GM21717 (cell line): Measurements from ENCODE around the gene GALNT17.
"Not testable (repeated sequence)": the region's sequence is repeated elsewhere in the genome, so short reads cannot be mapped to it uniquely, and the experiment has no call there.

Source experiments
- ATAC-seq: cut with Tn5 transposase; IDR thresholded peaks from one replicate; pipeline ENCODE4 v1.9.1; 2021; ENCODE audit warnings: mild to moderate bottlenecking, moderate library complexity; ENCODE audit not compliant: unreplicated experiment

GALNT17 gene

GRCh38 chr7:71712653-71713180 lies 580.8 kb downstream of the GALNT17 start:
- ATAC-seq, result no peak

GRCh38 chr7:71716690-71717089 lies 584.7 kb downstream of the GALNT17 start:
- no peak for ATAC-seq

GRCh38 chr7:71718563-71718962 lies 586.6 kb downstream of the GALNT17 start:
- ATAC-seq, result no peak

- no peak for ATAC-seq
Measured at GRCh38 chr7:71721742-71722141, 589.8 kb downstream of the GALNT17 start.

- no peak for ATAC-seq
Measured at GRCh38 chr7:71723859-71724258, 591.9 kb downstream of the GALNT17 start.

GRCh38 chr7:71727347-71727746 lies 595.4 kb downstream of the GALNT17 start:
- ATAC-seq, result no peak

- ATAC-seq, result no peak
Measured at GRCh38 chr7:71731740-71732139, 599.8 kb downstream of the GALNT17 start.

- no peak for ATAC-seq
Measured at GRCh38 chr7:71733107-71733870, 601.3 kb downstream of the GALNT17 start.

- no peak for ATAC-seq
Measured at GRCh38 chr7:71735961-71736556, 604.1 kb downstream of the GALNT17 start.

- ATAC-seq, result not testable (repeated sequence)
Measured at GRCh38 chr7:71737931-71738540, 606.1 kb downstream of the GALNT17 start.

GRCh38 chr7:71739520-71740173 lies 607.7 kb downstream of the GALNT17 start:
- no peak for ATAC-seq

GRCh38 chr7:71740174-71740560 lies 608.2 kb downstream of the GALNT17 start:
- no peak for ATAC-seq

- no peak for ATAC-seq
Measured at GRCh38 chr7:71746006-71746405, 614.1 kb downstream of the GALNT17 start.

- ATAC-seq, result no peak
Measured at GRCh38 chr7:71750290-71750689, 618.3 kb downstream of the GALNT17 start.

GRCh38 chr7:71752171-71752935 lies 620.4 kb downstream of the GALNT17 start:
- ATAC-seq, result no peak

- ATAC-seq, result no peak
Measured at GRCh38 chr7:71753236-71753635, 621.3 kb downstream of the GALNT17 start.

GRCh38 chr7:71753956-71754664 lies 622.2 kb downstream of the GALNT17 start:
- no peak for ATAC-seq

GRCh38 chr7:71754828-71755227 lies 622.9 kb downstream of the GALNT17 start:
- ATAC-seq, result no peak

GRCh38 chr7:71761336-71761735 lies 629.4 kb downstream of the GALNT17 start:
- no peak for ATAC-seq
